Pancreas (tissue), 10 donors: ENCODE results near the gene COL15A1. TPM values are rescaled to one million over a fixed set of nuclear protein-coding genes. Genes with fewer than 3 reads are reported as not detected.
A peak's percentile ranks its signal among the peaks of the same experiment; 100 is the strongest.

Experiments
- ATAC-seq, 4 donors: fragments of 200-7000 bp; cut with Tn5 transposase; one replicate each; pipeline versions ENCODE4 v1.8.0 to v1.9.1; 2020; ENCODE audit warnings: mild to moderate bottlenecking in 4 of 4, moderate library complexity in 4 of 4
- DNase-seq, 6 donors: peaks; one replicate each; pipeline ENCODE4 v3.0.0-alpha.2; 2020
- FAIRE-seq: peaks from 2 replicates; lab custom pipeline; 2012; peaks lifted over from hg19 to GRCh38; lab: Jason Lieb, UNC
- H3K27ac ChIP-seq, 4 donors: fragments of 200-600 bp; sonication (generic); 1 replicate in 3 of 4; 2 replicates in 1 of 4; pipeline versions ENCODE4 v1.5.0 to v1.8.0; 2020
- H3K27me3 ChIP-seq, 4 donors: fragments of 200-600 bp; one replicate each; pipeline ENCODE4 v1.8.0; 2021
- H3K36me3 ChIP-seq, 3 donors: fragments of 200-600 bp; sonication (generic) in 1 of 3; one replicate each; pipeline versions ENCODE4 v1.5.0 to v1.8.0; 2020 to 2021
- H3K4me1 ChIP-seq, 3 donors: fragments of 200-600 bp; one replicate each; pipeline ENCODE4 v1.8.0; 2021
- H3K4me3 ChIP-seq, 4 donors: fragments of 200-600 bp; sonication (generic) in 2 of 4; one replicate each; pipeline versions ENCODE4 v1.5.0 to v1.8.0; 2020 to 2021
- H3K9me3 ChIP-seq, 4 donors: fragments of 200-600 bp; one replicate each; pipeline ENCODE4 v1.8.0; 2021
- WGBS, 2 donors: extraction: QIAGEN DNeasy Blood & Tissue Kit; methylation state at CpG; one replicate each; pipeline ENCODE4 v1.1.7; 2013; 5-methylcytosine and 5-hydroxymethylcytosine counted together
- intact Hi-C, 3 donors: fragments of 100-400 bp; cut with DNase I; formaldehyde crosslinking; loops; one replicate each; pipeline versions ENCODE4 v1.11.1 to v1.14.2; 2022
- polyA plus RNA-seq, 2 donors: library from polyadenylated mRNA; stranded (reverse); fragments of 200-250 nt; gene quantifications; one replicate each; pipeline ENCODE4 v1.2.3, GENCODE V29; 2013
- total RNA-seq, 6 donors: library from RNA; stranded (reverse); fragmentation: NEBNext Ultra II Directional in 4 of 6; extraction: Animal tissue kit (Norgen Biotek cat#: 25700) in 4 of 6; gene quantifications; one replicate each; pipeline versions ENCODE4 v1.2.1 to v1.2.4, GENCODE V29; 2021 to 2023
- TF ChIP-seq, protein P1 (sequence below), 4 donors: fragments of 200-600 bp; sonication (generic) in 3 of 4; IDR thresholded peaks; one replicate each; pipeline versions ENCODE4 v1.5.0 to v1.8.0; 2021; ENCODE audit warnings: antibody characterized with exemption in 4 of 4
- donor health status: healthy with polysubstance abuse.
- donor health status: DM: no; HTN: no; CAD: no; lungs with moderate emphysema.
- donor health status: DM: no; HTN: no; CAD: no.
- donor health status: control.
- donor health status: control.
- donor health status: Bipolar disorder and iron deficiency.
- donor health status: DM: yes; HTN: yes; CAD: no.
- donor health status: DM: no; HTN: no; CAD: no.
- donor health status: DM: no; HTN: no; CAD: no.
- donor health status: DM: yes; HTN: yes; CAD: no.

COL15A1 gene
- total and polyA plus RNA-seq, 8 donors, result 6.7 to 43.4 (median 10.4) TPM

DNA sequence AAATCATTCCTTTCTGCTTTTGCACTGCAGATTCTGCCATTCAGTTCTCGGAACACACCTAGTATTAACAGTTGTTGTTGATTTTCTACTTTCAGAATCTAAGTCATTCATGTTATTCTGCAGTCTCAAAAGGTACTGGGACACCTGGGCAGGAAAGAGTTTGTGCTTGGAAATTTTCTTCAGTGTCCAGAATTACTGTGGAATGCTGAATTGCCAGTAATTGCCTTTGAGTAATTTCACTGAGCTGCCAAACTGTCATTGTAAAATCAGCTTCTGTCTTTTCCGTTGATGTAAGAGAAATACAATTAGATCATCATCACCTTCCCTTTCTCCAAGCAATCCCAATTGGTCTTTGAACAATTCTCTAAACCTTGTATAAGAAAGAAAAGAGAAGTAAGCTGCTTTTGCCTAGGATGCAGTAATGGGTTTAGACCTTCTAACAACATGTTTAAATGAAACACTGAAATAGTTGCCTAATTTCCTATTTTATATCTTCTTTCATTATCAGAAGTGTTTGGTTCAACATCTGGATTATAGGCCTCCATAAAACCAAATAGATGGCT is 85.5 kb downstream of the COL15A1 start:
- no peak for DNase-seq
- intact Hi-C loops, result no loop called here
- WGBS, 2 donors, result 74 to 84% methylated on average over 2 of the region's 2 CpGs
- H3K27me3 ChIP-seq, result no peaks in the 10 kb centered on the region
- no peak overlapping the region for H3K4me3 ChIP-seq
- TF ChIP-seq, protein P1, sequence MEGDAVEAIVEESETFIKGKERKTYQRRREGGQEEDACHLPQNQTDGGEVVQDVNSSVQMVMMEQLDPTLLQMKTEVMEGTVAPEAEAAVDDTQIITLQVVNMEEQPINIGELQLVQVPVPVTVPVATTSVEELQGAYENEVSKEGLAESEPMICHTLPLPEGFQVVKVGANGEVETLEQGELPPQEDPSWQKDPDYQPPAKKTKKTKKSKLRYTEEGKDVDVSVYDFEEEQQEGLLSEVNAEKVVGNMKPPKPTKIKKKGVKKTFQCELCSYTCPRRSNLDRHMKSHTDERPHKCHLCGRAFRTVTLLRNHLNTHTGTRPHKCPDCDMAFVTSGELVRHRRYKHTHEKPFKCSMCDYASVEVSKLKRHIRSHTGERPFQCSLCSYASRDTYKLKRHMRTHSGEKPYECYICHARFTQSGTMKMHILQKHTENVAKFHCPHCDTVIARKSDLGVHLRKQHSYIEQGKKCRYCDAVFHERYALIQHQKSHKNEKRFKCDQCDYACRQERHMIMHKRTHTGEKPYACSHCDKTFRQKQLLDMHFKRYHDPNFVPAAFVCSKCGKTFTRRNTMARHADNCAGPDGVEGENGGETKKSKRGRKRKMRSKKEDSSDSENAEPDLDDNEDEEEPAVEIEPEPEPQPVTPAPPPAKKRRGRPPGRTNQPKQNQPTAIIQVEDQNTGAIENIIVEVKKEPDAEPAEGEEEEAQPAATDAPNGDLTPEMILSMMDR (IDR thresholded peaks at IDR 0.05), result no peak
- no peaks in the 10 kb centered on the region for H3K4me1 ChIP-seq
- no peak for FAIRE-seq
- ATAC-seq, result no peak
- H3K27ac ChIP-seq, result no peak overlapping the region
- no peaks in the 10 kb centered on the region for H3K36me3 ChIP-seq
- H3K9me3 ChIP-seq, result no peaks in the 10 kb centered on the region

DNA sequence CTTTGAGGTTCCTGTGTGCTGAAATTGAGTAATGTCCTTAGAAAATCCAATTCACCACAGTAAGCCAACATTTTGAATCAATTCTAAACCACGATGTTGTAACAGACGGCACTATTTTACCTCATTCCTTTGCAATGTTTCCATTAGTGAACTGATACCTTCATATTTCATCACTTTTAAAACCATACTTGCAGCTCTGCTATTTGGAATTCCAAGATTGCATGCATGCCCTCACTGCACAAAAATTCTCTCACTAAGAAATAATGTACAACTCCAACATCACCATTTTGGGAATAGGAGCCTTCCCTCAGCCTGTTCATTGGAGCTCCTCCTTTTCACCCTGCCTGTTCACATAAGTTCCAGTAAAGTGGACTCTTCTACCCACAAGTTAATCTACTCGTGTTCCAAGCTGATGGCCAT is 86.4 kb downstream of the COL15A1 start:
- WGBS, 2 donors, result 62 to 69% methylated on average over 3 of the region's 3 CpGs
- H3K4me1 ChIP-seq, result no peaks in the 10 kb centered on the region
- DNase-seq, result no peak
- no peaks in the 10 kb centered on the region for H3K9me3 ChIP-seq
- no peak for FAIRE-seq
- no peak overlapping the region for H3K27ac ChIP-seq
- intact Hi-C loops, result no loop called here
- TF ChIP-seq, protein P1 (IDR thresholded peaks at IDR 0.05), result no peak
- H3K27me3 ChIP-seq, result no peaks in the 10 kb centered on the region
- no peaks in the 10 kb centered on the region for H3K36me3 ChIP-seq
- peak in 1 of 4 donors; percentile 64 for ATAC-seq
- H3K4me3 ChIP-seq, result no peak overlapping the region

DNA sequence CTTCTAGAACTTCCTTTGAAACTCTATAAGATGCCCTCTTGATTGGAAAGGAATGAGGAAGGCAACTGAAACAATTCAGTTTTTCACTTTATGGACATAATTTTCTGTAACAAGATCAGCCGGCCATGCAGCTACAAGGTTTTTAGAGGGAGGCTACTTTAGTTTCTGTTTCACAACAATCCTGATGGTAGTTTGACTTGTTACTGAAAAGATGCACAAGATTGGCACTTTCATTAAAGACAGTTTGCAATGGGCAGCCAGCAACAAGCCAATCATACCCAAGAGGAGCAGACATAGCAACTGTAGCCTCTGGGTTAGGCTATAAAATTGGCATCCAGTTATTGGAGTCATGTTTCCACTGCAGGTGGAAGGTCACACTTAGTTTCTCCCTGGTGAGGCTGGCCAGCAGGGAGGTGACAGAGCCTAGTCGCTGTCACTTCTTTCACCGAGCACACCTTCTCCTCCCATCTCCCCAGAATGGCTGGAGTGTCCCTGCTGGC is 87.0 kb downstream of the COL15A1 start:
- no peaks in the 10 kb centered on the region for H3K4me1 ChIP-seq
- TF ChIP-seq, protein P1 (IDR thresholded peaks at IDR 0.05), result no peak
- intact Hi-C loops, result no loop called here

DNA sequence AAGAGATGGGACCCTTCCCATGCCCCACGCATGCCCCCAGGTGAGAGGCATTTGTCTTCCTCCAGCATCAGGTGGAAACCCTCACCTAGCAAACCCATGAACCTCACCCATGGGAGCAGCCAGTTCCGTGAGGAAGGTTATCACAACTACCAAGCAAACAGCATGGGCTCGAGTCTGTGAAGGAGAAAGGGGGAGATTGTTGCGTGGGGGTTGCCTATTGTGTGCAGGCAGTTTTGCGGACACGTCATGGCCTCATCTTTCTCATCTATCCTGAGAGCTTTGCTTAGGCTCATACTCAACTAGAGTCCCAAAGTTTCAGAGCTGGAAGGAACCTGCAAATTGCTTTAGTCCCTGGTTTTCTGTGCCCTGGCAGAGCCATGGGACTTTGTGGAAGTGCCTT is 87.6 kb downstream of the COL15A1 start:
- no peak for FAIRE-seq
- Histone ChIP-seq H3K36me3 (no peaks in the 10 kb centered on the region), H3K4me3 (no peak overlapping the region), H3K9me3 (no peaks in the 10 kb centered on the region), H3K4me1 (no peaks in the 10 kb centered on the region), H3K27me3 (no peaks in the 10 kb centered on the region), H3K27ac (no peak overlapping the region)
- intact Hi-C loops, result no loop called here
- DNase-seq, result no peak
- TF ChIP-seq, protein P1 (IDR thresholded peaks at IDR 0.05), result no peak
- WGBS, 2 donors, result 89 to 91% methylated on average over 6 of the region's 6 CpGs
- no peak for ATAC-seq

More for the DNA sequence above, 87.0 kb downstream of the COL15A1 start:
- H3K27me3 ChIP-seq, result no peaks in the 10 kb centered on the region
- WGBS, 2 donors, result 87 to 95% methylated on average over 3 of the region's 3 CpGs
- no peak overlapping the region for H3K4me3 ChIP-seq
- no peaks in the 10 kb centered on the region for H3K36me3 ChIP-seq
- DNase-seq (no peak), FAIRE-seq (no peak), ATAC-seq (no peak)
- H3K27ac ChIP-seq, result no peak overlapping the region
- H3K9me3 ChIP-seq, result no peaks in the 10 kb centered on the region

DNA sequence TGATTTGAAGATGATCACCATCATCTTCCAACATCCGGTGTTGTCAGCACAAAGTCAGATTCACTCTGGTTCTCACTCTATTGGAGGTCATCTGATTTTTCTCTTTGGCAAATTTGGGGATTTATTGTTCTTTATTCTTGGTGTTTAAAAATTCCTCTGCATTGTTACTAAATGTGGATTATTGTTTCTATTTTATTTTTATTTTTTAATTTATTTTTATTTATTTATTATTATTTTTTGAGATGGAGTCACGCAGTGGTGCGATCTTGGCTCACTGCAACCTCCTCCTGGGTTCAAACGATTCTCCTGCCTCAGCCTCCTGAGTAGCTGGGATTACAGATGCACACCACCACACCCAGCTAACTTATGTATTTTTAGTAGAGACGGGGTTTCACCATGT is 88.3 kb downstream of the COL15A1 start:
- intact Hi-C loops, result no loop called here
- Histone ChIP-seq H3K9me3 (no peaks in the 10 kb centered on the region), H3K27me3 (no peaks in the 10 kb centered on the region), H3K36me3 (no peaks in the 10 kb centered on the region), H3K27ac (no peak overlapping the region), H3K4me1 (no peaks in the 10 kb centered on the region), H3K4me3 (no peak overlapping the region)
- no peak for ATAC-seq
- no peak for DNase-seq
- no peak for FAIRE-seq
- TF ChIP-seq, protein P1 (IDR thresholded peaks at IDR 0.05), result no peak
- WGBS, 2 donors, result 94 to 95% methylated on average over 5 of the region's 5 CpGs
